Kidney tubule cell (primary cell): ENCODE measurements around the gene MLEC.
A peak's percentile ranks its signal among the peaks of the same experiment; 100 is the strongest.

Experiments
- DNase-seq: peaks from one replicate; pipeline ENCODE4 v3.0.0-alpha.2; 2018; ENCODE audit warnings: low spot score

MLEC gene

GRCh38 chr12:120741476-120742421, 54.8 kb downstream of the MLEC start:
- DNase-seq, result no peak

- no peak for DNase-seq
Measured at GRCh38 chr12:120744922-120745493, 58.1 kb downstream of the MLEC start.

- DNase-seq, result no peak
Measured at GRCh38 chr12:120748242-120748641, 61.3 kb downstream of the MLEC start.

GRCh38 chr12:120749256-120749655, 62.3 kb downstream of the MLEC start:
- DNase-seq, result no peak

GRCh38 chr12:120750806-120751205, 63.9 kb downstream of the MLEC start:
- DNase-seq, result no peak

- DNase-seq, result peak; percentile 16
Measured at GRCh38 chr12:120751389-120751788, 64.4 kb downstream of the MLEC start.
